ENCODE measurements around the gene SCN1A.

DNA sequence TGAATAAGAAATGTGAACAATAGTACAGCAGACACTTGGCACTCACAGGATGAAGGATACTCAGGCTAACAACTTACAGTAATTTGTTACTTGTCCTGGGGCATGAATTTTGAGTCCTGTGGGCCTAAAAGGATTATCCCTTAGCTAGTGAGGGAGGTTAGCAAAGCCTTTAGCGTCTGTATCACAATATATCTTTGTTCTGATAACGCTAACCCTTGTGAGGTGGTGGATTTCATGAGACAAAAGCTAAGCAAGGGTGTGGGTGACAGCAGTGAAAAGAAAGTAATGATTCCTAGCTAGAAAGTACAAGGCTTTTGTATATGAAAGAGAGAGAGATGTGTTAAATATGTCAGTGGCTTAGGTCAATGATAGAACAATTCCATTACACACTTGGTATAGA lies 127.4 kb downstream of the SCN1A start:
- TF ChIP-seq, protein P1, sequence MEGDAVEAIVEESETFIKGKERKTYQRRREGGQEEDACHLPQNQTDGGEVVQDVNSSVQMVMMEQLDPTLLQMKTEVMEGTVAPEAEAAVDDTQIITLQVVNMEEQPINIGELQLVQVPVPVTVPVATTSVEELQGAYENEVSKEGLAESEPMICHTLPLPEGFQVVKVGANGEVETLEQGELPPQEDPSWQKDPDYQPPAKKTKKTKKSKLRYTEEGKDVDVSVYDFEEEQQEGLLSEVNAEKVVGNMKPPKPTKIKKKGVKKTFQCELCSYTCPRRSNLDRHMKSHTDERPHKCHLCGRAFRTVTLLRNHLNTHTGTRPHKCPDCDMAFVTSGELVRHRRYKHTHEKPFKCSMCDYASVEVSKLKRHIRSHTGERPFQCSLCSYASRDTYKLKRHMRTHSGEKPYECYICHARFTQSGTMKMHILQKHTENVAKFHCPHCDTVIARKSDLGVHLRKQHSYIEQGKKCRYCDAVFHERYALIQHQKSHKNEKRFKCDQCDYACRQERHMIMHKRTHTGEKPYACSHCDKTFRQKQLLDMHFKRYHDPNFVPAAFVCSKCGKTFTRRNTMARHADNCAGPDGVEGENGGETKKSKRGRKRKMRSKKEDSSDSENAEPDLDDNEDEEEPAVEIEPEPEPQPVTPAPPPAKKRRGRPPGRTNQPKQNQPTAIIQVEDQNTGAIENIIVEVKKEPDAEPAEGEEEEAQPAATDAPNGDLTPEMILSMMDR (conservative IDR thresholded peaks at IDR 0.05) = no peak
- TF ChIP-seq ZFX (IDR thresholded peaks at IDR 0.05) = no peak
